Measurements from ENCODE around the gene LCN1.

GRCh38 chr9:135476561-135477355, 44.5 kb upstream of the LCN1 start:
- TF ChIP-seq CTCF (IDR thresholded peaks at IDR 0.05): no peak
- TF ChIP-seq POLR2A (IDR thresholded peaks at IDR 0.05): no peak
